AG09319 (cell line): ENCODE measurements around the gene IFFO2.

Experiments used
- DNase-seq: peaks from one replicate; pipeline ENCODE4 v3.0.0-alpha.2; 2010; ENCODE audit warnings: low read depth; ENCODE audit errors: extremely low read depth
- TF ChIP-seq, protein P1 (sequence below): IDR thresholded peaks from 2 replicates; pipeline ENCODE4 v1.5.1; 2011; ENCODE audit warnings: low read depth, mild to moderate bottlenecking, inconsistent platforms, low read length, moderate library complexity

IFFO2 gene

DNA sequence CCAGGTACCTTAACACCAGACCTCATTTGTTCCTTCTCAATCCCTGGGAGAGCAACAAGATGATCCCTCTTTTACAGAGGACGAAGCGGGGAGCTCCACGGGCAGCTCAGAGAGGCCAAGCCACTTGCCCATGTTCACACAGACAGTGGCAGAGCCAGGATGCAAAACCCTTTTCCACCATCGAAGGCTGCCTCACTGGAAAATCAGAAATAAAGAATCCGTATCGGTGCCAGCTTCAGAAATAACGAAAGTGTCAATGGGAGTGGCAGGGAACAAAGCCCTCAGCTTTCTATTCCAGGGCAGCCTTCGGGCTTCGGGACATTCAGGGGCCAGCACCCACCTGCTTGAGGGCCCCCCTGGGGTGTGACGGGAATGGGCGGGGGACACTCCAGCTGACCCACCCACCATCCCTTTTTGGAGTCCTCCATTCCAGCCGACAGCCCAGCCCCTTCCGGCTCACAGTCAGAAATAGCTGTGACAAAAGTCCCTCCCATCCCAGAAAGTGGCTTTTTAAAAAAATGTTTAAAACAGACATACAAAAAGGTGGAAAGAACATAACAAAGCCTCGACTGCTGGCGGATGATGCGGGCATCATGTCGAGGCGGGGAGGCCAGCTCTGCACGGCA lies 6.0 kb downstream of the IFFO2 start:
- TF ChIP-seq, protein P1, sequence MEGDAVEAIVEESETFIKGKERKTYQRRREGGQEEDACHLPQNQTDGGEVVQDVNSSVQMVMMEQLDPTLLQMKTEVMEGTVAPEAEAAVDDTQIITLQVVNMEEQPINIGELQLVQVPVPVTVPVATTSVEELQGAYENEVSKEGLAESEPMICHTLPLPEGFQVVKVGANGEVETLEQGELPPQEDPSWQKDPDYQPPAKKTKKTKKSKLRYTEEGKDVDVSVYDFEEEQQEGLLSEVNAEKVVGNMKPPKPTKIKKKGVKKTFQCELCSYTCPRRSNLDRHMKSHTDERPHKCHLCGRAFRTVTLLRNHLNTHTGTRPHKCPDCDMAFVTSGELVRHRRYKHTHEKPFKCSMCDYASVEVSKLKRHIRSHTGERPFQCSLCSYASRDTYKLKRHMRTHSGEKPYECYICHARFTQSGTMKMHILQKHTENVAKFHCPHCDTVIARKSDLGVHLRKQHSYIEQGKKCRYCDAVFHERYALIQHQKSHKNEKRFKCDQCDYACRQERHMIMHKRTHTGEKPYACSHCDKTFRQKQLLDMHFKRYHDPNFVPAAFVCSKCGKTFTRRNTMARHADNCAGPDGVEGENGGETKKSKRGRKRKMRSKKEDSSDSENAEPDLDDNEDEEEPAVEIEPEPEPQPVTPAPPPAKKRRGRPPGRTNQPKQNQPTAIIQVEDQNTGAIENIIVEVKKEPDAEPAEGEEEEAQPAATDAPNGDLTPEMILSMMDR: no peak
- DNase-seq: no peak

DNA sequence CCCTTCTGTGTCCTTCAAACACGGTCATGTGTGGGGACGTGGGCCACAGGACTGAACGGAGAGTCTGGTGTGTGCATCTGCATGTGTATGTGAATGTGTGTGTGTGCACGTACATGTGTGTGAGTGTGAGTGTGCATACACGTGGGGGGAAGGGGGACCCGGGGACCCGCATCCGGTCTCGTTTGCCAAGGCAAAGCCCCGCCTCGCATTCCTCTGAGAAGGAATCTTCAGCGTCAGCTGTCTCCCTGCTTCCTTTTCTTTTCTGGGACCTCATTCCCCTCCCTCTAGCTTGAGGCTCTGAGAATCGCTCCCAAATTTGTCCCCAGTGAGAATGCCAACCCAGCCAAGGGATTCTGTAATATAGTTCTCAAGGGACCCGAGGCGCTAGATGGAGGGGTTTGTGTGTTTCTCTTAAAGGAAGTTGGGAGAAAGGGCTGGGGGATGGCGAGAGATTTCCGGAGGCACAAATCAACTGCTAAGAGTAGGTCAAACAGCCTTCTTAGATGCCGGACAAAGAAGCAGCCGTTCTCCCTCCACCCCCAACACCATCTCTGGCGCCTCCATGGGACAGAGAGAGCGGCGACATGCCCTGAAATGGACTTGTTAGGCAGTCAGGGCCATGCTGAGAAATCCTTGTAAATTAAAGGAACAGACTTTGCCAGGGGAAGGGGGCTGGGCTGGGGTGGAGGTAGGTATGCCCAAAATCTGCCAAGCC lies 6.6 kb downstream of the IFFO2 start:
- no peak for DNase-seq
- TF ChIP-seq, protein P1: peak; percentile 27

DNA sequence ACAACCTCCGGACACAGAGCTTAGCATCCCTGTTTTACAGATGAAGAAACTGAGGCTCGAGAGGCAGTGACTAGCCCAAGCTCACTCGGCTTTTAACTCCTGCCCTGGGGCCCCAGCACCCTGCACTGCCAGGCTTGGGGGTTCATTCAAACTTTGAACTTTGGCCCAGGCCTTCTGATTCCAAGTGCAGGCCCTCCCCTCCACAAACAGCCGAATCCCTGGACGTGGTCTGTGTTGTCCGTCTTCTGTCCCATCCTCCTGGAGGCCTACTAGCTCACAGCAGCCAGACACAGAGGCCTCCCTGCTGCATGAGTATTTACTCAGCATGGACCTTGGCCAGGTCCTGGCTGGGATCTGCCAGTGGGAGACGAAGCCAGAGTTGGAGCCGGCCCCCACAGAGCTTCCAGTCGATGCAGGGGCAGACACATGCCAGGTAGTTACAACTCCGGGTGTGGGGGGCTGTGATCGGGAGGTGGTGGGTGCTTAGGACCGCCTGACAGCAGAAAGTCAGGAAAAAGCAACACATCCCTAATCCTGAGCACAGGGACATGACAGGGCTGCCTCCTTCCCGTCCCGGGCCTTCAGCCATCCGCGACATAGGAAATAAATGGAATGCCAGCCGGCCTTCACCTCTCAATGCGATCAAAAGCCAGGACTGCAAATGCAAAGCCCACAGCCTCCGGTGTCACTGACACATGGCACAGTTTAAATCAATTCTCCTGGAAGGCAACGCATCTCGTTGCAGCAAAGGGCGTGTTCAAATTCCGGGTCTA lies 7.4 kb downstream of the IFFO2 start:
- no peak for DNase-seq
- TF ChIP-seq, protein P1: no peak; the same call in 1 of the 2 replicates

DNA sequence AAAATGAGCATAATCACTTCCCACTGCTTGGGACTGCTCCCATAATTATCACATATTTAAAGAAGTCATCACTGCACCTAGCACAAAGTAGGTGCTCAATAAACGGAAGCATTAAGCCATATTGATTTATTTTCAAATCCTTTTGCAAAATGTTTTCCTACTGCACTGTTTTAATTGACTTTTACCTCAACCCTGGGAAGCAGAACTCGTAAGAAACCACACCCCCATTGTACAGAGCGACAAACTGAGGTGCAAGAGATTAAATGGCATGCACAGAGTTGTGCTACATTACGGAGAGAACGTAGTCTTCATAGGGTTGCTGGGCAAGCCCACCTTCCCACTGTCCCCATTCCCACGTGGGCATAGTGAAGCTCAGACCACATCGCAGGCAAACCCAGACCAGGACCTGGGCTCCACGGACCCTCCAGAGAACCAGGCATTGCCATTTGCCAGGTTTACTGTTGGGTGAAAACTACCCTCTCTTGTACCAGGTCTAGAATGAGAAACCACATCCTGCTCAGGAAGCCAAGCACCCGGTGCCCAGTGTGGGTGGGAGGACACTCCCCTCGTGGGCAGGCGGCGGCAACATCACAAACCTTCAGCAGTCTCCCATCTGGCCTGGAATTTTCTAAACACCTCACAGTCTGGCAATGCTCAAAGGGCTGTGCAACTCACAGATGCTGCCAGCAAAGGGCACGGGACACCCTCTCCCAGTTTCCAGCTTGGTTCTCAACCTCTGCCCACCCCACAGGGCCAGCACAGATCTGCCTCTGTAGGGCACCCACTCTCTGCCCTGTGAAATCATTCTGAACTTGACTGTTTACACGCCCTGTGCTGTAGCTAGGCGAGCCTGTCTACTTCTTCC lies 8.2 kb downstream of the IFFO2 start:
- TF ChIP-seq, protein P1: no peak
- DNase-seq: no peak

GRCh38 chr1:18947570-18947969 lies 8.9 kb downstream of the IFFO2 start:
- TF ChIP-seq, protein P1: no peak
- no peak for DNase-seq

DNA sequence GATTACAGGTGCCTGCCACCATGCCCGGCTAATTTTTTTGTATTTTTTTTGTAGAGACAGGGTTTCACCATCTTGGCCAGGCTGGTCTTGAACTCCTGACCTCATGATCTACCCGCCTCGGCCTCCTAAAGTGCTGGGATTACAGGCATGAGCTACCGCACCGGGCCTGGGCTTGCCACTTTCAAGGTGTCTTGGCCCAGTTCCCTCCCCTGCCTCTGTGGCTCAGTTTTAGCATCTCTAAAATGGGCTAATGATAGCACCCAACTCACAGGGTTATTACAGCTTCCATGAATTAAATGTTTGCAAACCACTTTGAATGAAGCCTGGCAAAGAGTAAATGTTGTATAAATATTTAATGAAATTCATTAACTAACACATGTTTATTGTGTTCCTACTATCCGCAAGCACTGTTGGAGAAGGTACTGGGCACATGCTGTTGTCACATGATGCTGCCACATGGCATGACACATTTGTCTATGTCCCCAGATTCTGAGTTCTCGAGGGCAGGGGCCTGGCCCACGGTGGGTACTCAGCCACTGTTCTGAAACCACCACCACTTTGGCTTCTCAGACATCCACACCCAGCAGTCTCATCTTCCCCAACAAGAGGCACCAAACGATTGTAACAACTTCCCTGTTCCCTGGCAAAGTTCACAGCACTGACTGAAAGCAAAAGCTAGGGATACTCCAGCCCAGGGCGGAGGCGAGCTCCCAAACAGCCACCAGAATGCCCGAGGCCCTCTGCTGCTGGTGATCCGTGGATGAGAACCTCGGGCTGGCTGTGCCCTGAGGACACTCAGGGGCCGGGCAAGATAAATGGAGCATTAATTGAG lies 9.7 kb downstream of the IFFO2 start:
- TF ChIP-seq, protein P1: no peak
- no peak for DNase-seq
